GM12873 (cell line): ENCODE results near the gene VPS54.

Source experiments
- TF ChIP-seq, protein P1 (sequence below): IDR thresholded peaks from 2 replicates; pipeline ENCODE4 v1.5.1; 2012; ENCODE audit warnings: low read depth, mild to moderate bottlenecking, moderate library complexity, low read length, control low read depth; ENCODE audit not compliant: insufficient read depth; ENCODE audit errors: missing control alignments

Gene VPS54

DNA sequence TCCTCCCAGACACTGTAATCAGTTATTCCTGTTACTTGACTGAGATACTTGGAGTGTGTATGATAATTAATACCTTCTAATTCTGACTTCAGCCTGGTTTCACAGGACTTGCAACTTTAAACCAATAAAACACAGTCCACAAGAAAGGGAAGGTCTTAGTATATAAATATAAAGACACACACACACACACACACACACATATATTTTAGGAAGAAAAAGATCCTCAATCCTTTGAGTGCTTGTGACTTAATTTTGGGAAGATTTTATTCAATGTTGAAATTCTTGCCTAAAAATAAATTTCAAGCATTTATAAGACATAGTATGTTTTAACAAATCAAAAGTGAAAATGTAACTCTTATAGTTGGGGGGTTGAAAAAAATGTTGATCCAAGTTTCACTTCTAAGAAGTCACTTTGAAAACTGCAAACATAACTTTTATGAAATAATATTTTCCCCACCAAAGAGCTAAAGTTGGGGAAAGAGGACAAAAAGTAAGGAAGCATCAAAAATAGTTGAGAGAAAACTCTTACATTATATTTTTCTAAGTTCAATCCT is 824 bp upstream of the VPS54 start:
- TF ChIP-seq, protein P1, sequence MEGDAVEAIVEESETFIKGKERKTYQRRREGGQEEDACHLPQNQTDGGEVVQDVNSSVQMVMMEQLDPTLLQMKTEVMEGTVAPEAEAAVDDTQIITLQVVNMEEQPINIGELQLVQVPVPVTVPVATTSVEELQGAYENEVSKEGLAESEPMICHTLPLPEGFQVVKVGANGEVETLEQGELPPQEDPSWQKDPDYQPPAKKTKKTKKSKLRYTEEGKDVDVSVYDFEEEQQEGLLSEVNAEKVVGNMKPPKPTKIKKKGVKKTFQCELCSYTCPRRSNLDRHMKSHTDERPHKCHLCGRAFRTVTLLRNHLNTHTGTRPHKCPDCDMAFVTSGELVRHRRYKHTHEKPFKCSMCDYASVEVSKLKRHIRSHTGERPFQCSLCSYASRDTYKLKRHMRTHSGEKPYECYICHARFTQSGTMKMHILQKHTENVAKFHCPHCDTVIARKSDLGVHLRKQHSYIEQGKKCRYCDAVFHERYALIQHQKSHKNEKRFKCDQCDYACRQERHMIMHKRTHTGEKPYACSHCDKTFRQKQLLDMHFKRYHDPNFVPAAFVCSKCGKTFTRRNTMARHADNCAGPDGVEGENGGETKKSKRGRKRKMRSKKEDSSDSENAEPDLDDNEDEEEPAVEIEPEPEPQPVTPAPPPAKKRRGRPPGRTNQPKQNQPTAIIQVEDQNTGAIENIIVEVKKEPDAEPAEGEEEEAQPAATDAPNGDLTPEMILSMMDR: no peak

DNA sequence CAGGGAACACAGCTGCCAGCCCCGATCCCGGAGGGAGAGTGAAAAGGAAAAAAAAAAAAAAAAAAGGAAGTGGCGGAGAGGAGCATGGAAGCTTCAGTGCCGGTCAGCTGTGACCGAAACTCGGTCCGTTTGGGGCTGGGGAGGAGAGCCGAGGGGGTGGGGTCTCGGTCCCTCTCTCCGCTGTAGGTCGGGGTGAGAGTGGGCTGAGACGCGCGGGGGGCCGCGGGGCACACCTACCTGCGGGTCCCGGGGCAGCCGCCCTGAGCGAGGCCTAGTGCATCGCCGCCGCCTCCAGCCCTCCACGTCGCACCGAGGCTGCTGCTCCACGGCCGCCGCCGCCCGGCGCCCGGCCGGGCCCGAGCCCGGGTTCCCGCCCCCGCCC is 536 bp downstream of the VPS54 start:
- TF ChIP-seq, protein P1: no peak

DNA sequence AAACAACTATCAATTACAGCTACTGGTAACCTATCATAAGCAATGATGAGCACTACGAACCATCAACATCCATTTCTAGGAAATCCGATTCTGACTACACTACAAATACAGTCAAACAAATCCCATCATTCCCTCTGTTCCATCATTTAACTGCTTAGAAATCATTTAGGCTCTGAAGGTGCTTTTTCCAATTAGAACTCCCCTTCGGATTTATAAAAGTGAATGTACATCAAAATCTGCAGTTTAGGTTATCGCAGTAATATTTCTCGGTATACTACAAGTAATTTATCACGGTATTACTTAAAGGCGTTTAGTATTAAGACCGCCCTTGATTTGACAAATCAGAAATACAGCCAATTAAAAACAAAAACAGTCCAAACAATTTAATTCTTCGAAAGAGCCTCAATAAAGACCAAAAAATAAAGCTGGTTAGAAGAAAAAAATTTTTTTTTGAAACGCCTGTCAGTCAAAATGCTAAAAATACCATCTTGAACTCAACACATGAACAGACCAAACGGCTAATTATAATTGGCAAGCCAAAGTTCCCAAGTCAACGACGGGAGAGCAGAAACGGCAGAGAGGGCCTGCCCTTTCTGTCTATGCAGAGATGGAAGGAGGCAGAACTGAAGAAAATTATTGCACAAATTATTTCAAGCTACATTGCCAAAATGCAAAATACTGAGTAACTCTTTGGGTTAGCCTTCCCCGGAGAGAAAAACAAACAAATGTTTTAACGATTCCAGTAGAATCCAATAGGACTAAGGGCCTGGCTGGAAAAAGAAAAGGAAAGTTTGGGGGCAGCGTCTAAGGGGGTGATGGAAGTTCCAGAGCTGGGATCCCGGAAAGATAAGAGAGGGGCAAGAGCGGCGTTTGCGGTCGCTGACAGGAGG is 1.2 kb downstream of the VPS54 start:
- TF ChIP-seq, protein P1: no peak

DNA sequence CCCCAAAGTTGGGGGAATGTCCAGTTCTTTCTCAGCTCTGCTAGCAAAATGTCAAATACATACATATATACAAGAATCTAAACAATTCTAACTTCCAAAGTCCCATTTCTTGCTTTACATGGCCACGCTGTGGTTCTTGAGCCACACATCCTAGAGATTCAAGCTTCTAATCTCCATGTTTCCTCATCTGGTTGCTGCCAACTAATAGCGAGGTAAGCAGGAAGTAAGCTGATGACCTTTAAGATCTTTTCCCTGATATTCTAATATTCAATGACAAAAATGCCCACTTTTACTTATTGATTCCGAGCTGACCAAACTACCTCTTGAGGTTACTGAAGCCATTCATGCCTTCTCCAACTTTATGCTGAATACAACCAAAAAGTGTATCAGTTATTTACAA is 3.3 kb downstream of the VPS54 start:
- TF ChIP-seq, protein P1: no peak

DNA sequence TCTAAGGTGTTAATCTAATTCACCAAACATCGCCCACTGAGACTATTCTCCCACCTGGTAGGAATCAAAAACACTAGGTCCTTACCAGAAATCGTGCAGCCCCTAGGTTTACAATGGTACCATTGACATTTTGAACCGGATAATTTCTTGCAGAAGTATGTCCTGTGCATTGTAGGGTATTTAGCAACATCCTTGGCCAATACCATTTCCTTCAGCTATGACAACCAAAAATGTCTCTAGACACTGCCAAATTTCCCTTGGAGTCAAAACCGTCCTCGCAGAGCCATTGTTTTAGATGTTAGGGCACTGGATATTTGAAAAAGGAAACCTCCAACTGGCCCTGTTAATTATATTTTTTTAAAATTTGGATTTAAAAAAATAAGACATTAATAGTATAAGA is 3.8 kb downstream of the VPS54 start:
- TF ChIP-seq, protein P1: no peak

DNA sequence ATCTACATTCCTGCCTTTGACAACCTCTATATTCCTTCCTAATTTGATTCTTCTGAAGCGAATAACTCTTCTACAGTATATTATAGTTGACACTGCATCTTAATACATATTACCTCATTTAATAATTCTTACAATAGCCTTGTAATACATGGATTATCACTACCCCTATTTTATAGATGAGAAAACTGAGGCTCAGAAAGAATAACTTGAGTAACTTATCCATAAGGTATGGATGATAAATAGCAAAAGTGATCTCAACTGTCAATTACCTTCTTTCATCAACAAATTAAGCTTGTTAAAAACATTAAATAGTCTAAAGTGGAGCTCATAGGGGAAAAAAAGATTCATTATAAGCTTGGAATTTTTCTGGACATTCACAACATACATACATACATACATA is 4.6 kb downstream of the VPS54 start:
- TF ChIP-seq, protein P1: no peak

DNA sequence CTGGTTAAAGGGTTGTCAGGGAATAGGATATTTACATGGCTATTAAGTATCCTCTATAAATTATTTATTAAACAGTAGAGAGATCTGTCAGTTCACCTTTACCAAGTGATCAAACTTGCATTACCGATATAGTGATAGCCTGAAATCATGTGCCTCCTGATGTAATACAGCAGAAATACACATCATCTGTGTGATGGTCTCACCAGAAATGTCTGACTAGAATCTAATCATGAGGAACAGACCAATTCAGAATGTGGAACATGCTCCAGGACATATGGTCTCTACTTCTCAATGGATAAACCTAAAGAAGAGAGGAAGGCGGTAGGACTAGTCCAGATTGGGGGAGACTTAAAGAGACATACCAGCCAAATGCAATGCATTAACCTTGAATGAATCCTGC is 6.2 kb downstream of the VPS54 start:
- TF ChIP-seq, protein P1: no peak
